SJSA1 (cell line): Measurements from ENCODE around the gene NEGR1. TPM values are rescaled to one million over a fixed set of nuclear protein-coding genes. Genes with fewer than 3 reads are reported as not detected.

Experiments used
- DNase-seq, 2 experiments: peaks; one replicate each; pipeline ENCODE4 v3.0.0-alpha.2; 2015 to 2020; ENCODE audit warnings: low spot score in 2 of 2, low read depth in 1 of 2
- H3K27ac ChIP-seq: fragments of 250-450 bp; sonication (Bioruptor Pico); 2 replicates; pipeline ENCODE4 v1.5.1; 2020; ENCODE audit warnings: mild to moderate bottlenecking, moderate library complexity
- H3K27me3 ChIP-seq: fragments of 250-450 bp; sonication (Bioruptor Pico); replicated peaks from 2 replicates; pipeline ENCODE4 v1.5.1; 2020; ENCODE audit warnings: mild to moderate bottlenecking, moderate library complexity
- H3K36me3 ChIP-seq: fragments of 250-450 bp; sonication (Bioruptor Pico); 2 replicates; pipeline ENCODE4 v1.5.1; 2020; ENCODE audit warnings: mild to moderate bottlenecking
- H3K4me1 ChIP-seq: fragments of 250-450 bp; sonication (Bioruptor Pico); replicated peaks from 2 replicates; pipeline ENCODE4 v1.6.1; 2021; ENCODE audit warnings: mild to moderate bottlenecking
- H3K4me3 ChIP-seq: fragments of 250-450 bp; sonication (Bioruptor Pico); 2 replicates; pipeline ENCODE4 v1.5.1; 2020; ENCODE audit warnings: mild to moderate bottlenecking
- H3K9me3 ChIP-seq: fragments of 250-450 bp; sonication (Bioruptor Pico); replicated peaks from 2 replicates; pipeline ENCODE4 v1.5.1; 2020; ENCODE audit warnings: mild to moderate bottlenecking
- total RNA-seq: library from RNA; depleted of rRNA; stranded (reverse); fragments of >200 nt; shearing (Covaris generic); gene quantifications from 2 replicates; pipeline ENCODE4 v1.2.3, GENCODE V29; 2014

The NEGR1 gene
- total RNA-seq, 1 experiment from 2014 or later = 1.9 TPM

- Histone ChIP-seq H3K27me3 (no peaks in the 10 kb centered on the region), H3K27ac (no peak overlapping the region), H3K9me3 (no peaks in the 10 kb centered on the region), H3K4me1 (no peaks in the 10 kb centered on the region), H3K36me3 (no peaks in the 10 kb centered on the region), H3K4me3 (no peak overlapping the region)
- no peak for DNase-seq
These were observed 658.5 kb downstream of the NEGR1 start for GRCh38 chr1:71623888-71624287.

GRCh38 chr1:71621785-71622184, 660.6 kb downstream of the NEGR1 start:
- H3K4me3 ChIP-seq = no peak overlapping the region
- H3K27ac ChIP-seq = no peak overlapping the region
- DNase-seq = no peak

GRCh38 chr1:71618766-71619530, 663.4 kb downstream of the NEGR1 start:
- H3K9me3 ChIP-seq = no peaks in the 10 kb centered on the region
- H3K4me3 ChIP-seq = no peak overlapping the region
- H3K27me3 ChIP-seq = no peaks in the 10 kb centered on the region; the same call in 1 of the 2 replicates
- no peak for DNase-seq
- H3K27ac ChIP-seq = no peak overlapping the region
- no peaks in the 10 kb centered on the region for H3K36me3 ChIP-seq
- H3K4me1 ChIP-seq = no peaks in the 10 kb centered on the region

More at GRCh38 chr1:71621785-71622184, 660.6 kb downstream of the NEGR1 start:
- no peaks in the 10 kb centered on the region for H3K36me3 ChIP-seq
- no peaks in the 10 kb centered on the region for H3K9me3 ChIP-seq
- no peaks in the 10 kb centered on the region; the same call in 1 of the 2 replicates for H3K27me3 ChIP-seq
- no peaks in the 10 kb centered on the region for H3K4me1 ChIP-seq

GRCh38 chr1:71618191-71618590, 664.1 kb downstream of the NEGR1 start:
- no peak overlapping the region for H3K27ac ChIP-seq
- H3K36me3 ChIP-seq = no peaks in the 10 kb centered on the region
- DNase-seq = no peak
- H3K4me1 ChIP-seq = no peaks in the 10 kb centered on the region
- no peaks in the 10 kb centered on the region; the same call in 1 of the 2 replicates for H3K27me3 ChIP-seq
- H3K4me3 ChIP-seq = no peak overlapping the region
- H3K9me3 ChIP-seq = no peaks in the 10 kb centered on the region

- Histone ChIP-seq H3K4me1 (no peaks in the 10 kb centered on the region), H3K4me3 (no peak overlapping the region)
These were observed 671.9 kb downstream of the NEGR1 start for GRCh38 chr1:71610476-71610875.

GRCh38 chr1:71603044-71603776, 679.1 kb downstream of the NEGR1 start:
- H3K27me3 ChIP-seq = no peaks in the 10 kb centered on the region
- no peaks in the 10 kb centered on the region for H3K9me3 ChIP-seq
- H3K4me1 ChIP-seq = no peaks in the 10 kb centered on the region
- no peak overlapping the region for H3K4me3 ChIP-seq
- H3K27ac ChIP-seq = no peak overlapping the region
- no peak for DNase-seq
- H3K36me3 ChIP-seq = no peaks in the 10 kb centered on the region

More at GRCh38 chr1:71610476-71610875, 671.9 kb downstream of the NEGR1 start:
- Histone ChIP-seq H3K9me3 (no peaks in the 10 kb centered on the region), H3K36me3 (no peaks in the 10 kb centered on the region), H3K27ac (no peak overlapping the region), H3K27me3 (no peaks in the 10 kb centered on the region)
- no peak for DNase-seq

- no peak overlapping the region for H3K4me3 ChIP-seq
- no peaks in the 10 kb centered on the region for H3K36me3 ChIP-seq
- no peak for DNase-seq
- no peak overlapping the region for H3K27ac ChIP-seq
- H3K9me3 ChIP-seq = no peaks in the 10 kb centered on the region
- H3K4me1 ChIP-seq = no peaks in the 10 kb centered on the region
- no peaks in the 10 kb centered on the region for H3K27me3 ChIP-seq
These were observed 682.3 kb downstream of the NEGR1 start for GRCh38 chr1:71600023-71600422.

GRCh38 chr1:71599306-71599705, 683.0 kb downstream of the NEGR1 start:
- H3K4me1 ChIP-seq = no peaks in the 10 kb centered on the region
- H3K27ac ChIP-seq = no peak overlapping the region
- H3K36me3 ChIP-seq = no peaks in the 10 kb centered on the region
- H3K9me3 ChIP-seq = no peaks in the 10 kb centered on the region
- H3K4me3 ChIP-seq = no peak overlapping the region
- no peak for DNase-seq
- no peaks in the 10 kb centered on the region for H3K27me3 ChIP-seq

GRCh38 chr1:71593523-71593922, 688.8 kb downstream of the NEGR1 start:
- Histone ChIP-seq H3K4me1 (no peaks in the 10 kb centered on the region), H3K27me3 (no peaks in the 10 kb centered on the region), H3K36me3 (no peaks in the 10 kb centered on the region), H3K27ac (no peak overlapping the region), H3K9me3 (no peaks in the 10 kb centered on the region), H3K4me3 (no peak overlapping the region)
- no peak for DNase-seq

GRCh38 chr1:71592646-71593274, 689.6 kb downstream of the NEGR1 start:
- H3K4me1 ChIP-seq = no peaks in the 10 kb centered on the region
- H3K27me3 ChIP-seq = no peaks in the 10 kb centered on the region
- no peaks in the 10 kb centered on the region for H3K9me3 ChIP-seq
- H3K36me3 ChIP-seq = no peaks in the 10 kb centered on the region
- no peak overlapping the region for H3K27ac ChIP-seq
- DNase-seq = no peak
- no peak overlapping the region for H3K4me3 ChIP-seq

- H3K4me3 ChIP-seq = no peak overlapping the region
- no peaks in the 10 kb centered on the region for H3K27me3 ChIP-seq
- no peaks in the 10 kb centered on the region for H3K9me3 ChIP-seq
- no peaks in the 10 kb centered on the region for H3K36me3 ChIP-seq
- DNase-seq = no peak
- no peak overlapping the region for H3K27ac ChIP-seq
- no peaks in the 10 kb centered on the region for H3K4me1 ChIP-seq
These were observed 693.3 kb downstream of the NEGR1 start for GRCh38 chr1:71589005-71589404.

- Histone ChIP-seq H3K9me3 (no peaks in the 10 kb centered on the region), H3K36me3 (no peaks in the 10 kb centered on the region), H3K4me3 (no peak overlapping the region), H3K4me1 (no peaks in the 10 kb centered on the region), H3K27me3 (no peaks in the 10 kb centered on the region), H3K27ac (no peak overlapping the region)
- DNase-seq = no peak
These were observed 694.4 kb downstream of the NEGR1 start for GRCh38 chr1:71587961-71588360.

GRCh38 chr1:71586030-71586429, 696.3 kb downstream of the NEGR1 start:
- no peaks in the 10 kb centered on the region for H3K36me3 ChIP-seq
- H3K4me1 ChIP-seq = no peaks in the 10 kb centered on the region
- H3K27ac ChIP-seq = no peak overlapping the region
- no peak for DNase-seq
- H3K9me3 ChIP-seq = no peaks in the 10 kb centered on the region
- no peaks in the 10 kb centered on the region for H3K27me3 ChIP-seq
- H3K4me3 ChIP-seq = no peak overlapping the region

- Histone ChIP-seq H3K27me3 (no peaks in the 10 kb centered on the region), H3K4me3 (no peak overlapping the region), H3K27ac (no peak overlapping the region), H3K4me1 (no peaks in the 10 kb centered on the region), H3K36me3 (no peaks in the 10 kb centered on the region), H3K9me3 (no peaks in the 10 kb centered on the region)
- no peak for DNase-seq
These were observed 698.6 kb downstream of the NEGR1 start for GRCh38 chr1:71583756-71584155.
